KMS-11 (cell line): ENCODE results near the gene KLHL25.

Experiments used
- H2AFZ ChIP-seq: fragments of 200-600 bp; sonication (generic); 2 replicates; pipeline ENCODE4 v1.6.1; 2016; ENCODE audit warnings: antibody characterized with exemption, mixed run types, low read depth
- H3K27ac ChIP-seq: fragments of 200-600 bp; sonication (generic); 2 replicates; pipeline ENCODE4 v1.6.1; 2016; ENCODE audit warnings: mild to moderate bottlenecking, mixed run types
- H3K27me3 ChIP-seq: fragments of 200-600 bp; sonication (generic); 2 replicates; pipeline ENCODE4 v1.6.1; 2017; ENCODE audit warnings: mild to moderate bottlenecking, low read depth, mixed run types, moderate library complexity; ENCODE audit not compliant: insufficient read depth
- H3K36me3 ChIP-seq: fragments of 200-600 bp; sonication (generic); 2 replicates; pipeline ENCODE4 v1.6.1; 2017; ENCODE audit warnings: mild to moderate bottlenecking, mixed run types; ENCODE audit not compliant: insufficient read depth
- H3K4me1 ChIP-seq: fragments of 200-600 bp; sonication (generic); 2 replicates; pipeline ENCODE4 v1.6.1; 2016; ENCODE audit warnings: mild to moderate bottlenecking, low read depth, mixed run types; ENCODE audit not compliant: poor library complexity, severe bottlenecking
- H3K4me2 ChIP-seq: fragments of 200-600 bp; sonication (generic); 2 replicates; pipeline ENCODE4 v1.7.0; 2016; ENCODE audit warnings: mild to moderate bottlenecking, mixed run types
- H3K4me3 ChIP-seq: fragments of 200-600 bp; sonication (generic); IDR thresholded peaks from 2 replicates; pipeline ENCODE4 v1.6.1; 2017; ENCODE audit warnings: low read depth, low read length, mixed read lengths; ENCODE audit not compliant: insufficient read depth
- H3K79me2 ChIP-seq: fragments of 200-600 bp; sonication (generic); 2 replicates; pipeline ENCODE4 v1.6.1; 2016; ENCODE audit warnings: low read depth, mixed run types; ENCODE audit not compliant: insufficient read depth
- H3K9ac ChIP-seq: fragments of 200-600 bp; sonication (generic); 2 replicates; pipeline ENCODE4 v1.6.1; 2016; ENCODE audit warnings: mild to moderate bottlenecking, mixed run types
- H4K20me1 ChIP-seq: fragments of 200-600 bp; sonication (generic); 2 replicates; pipeline ENCODE4 v1.6.1; 2016; ENCODE audit warnings: mild to moderate bottlenecking, mixed run types; ENCODE audit not compliant: insufficient read depth
- TF ChIP-seq, protein P1 (sequence below): fragments of 200-600 bp; sonication (generic); conservative IDR thresholded peaks from 2 replicates; pipeline ENCODE4 v1.6.1; 2017; ENCODE audit warnings: low read depth, mild to moderate bottlenecking, antibody characterized with exemption, low read length, moderate library complexity, mixed read lengths

The KLHL25 gene

DNA sequence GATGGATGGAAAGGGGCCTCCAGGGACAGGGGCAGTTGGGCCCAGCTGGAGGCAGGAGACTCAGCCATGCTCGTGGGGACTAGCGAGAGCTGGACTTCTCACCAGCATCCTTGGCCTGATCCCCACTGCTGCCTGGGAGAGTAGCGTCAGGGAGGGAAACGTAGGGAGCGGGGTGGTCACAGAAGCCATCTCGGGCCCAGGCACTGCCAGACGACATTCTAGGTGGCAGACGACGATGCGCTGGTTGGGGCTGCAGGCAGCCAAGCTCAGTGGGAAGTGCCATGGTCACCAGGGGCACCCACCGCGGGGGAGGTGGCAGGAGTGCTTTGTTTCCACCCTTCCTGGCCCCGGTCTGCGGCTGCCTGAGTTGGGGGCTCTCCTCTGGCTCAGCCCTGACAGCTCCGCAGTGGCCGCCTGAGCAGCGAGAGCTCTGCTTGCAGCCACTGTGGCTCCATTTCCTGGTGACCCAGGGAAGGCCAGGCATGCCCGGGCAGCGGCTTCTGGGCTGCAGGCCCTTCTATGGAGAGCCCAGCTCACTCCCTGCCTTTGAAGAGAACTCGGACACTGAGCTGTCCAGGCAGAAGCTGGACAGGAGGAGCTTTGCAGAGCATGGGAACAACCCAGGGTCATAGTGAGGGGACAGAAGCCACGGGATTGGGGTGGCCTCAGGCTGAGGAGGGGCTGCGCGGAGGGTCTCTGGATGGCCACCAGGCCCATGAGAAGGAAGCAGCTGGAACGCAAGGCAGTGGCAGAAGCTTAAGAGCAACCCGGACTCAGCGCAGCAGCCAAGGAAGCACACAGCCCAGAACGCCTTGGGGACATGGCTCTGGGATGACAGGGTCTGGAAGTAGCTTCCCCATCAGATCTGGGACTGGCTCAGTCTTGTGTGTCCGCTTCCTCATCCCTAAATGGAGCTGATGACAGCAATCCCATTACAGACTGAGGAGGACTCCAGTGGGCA lies 30.8 kb downstream of the KLHL25 start:
- no peaks in the 10 kb centered on the region for H3K79me2 ChIP-seq
- H3K9ac ChIP-seq: no peak overlapping the region
- no peaks in the 10 kb centered on the region for H3K4me1 ChIP-seq
- TF ChIP-seq, protein P1, sequence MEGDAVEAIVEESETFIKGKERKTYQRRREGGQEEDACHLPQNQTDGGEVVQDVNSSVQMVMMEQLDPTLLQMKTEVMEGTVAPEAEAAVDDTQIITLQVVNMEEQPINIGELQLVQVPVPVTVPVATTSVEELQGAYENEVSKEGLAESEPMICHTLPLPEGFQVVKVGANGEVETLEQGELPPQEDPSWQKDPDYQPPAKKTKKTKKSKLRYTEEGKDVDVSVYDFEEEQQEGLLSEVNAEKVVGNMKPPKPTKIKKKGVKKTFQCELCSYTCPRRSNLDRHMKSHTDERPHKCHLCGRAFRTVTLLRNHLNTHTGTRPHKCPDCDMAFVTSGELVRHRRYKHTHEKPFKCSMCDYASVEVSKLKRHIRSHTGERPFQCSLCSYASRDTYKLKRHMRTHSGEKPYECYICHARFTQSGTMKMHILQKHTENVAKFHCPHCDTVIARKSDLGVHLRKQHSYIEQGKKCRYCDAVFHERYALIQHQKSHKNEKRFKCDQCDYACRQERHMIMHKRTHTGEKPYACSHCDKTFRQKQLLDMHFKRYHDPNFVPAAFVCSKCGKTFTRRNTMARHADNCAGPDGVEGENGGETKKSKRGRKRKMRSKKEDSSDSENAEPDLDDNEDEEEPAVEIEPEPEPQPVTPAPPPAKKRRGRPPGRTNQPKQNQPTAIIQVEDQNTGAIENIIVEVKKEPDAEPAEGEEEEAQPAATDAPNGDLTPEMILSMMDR: no peak
- H3K36me3 ChIP-seq: no peaks in the 10 kb centered on the region
- H3K27me3 ChIP-seq: no peaks in the 10 kb centered on the region
- no peak overlapping the region for H3K4me2 ChIP-seq
- H4K20me1 ChIP-seq: no peaks in the 10 kb centered on the region
- H3K27ac ChIP-seq: no peak overlapping the region
- no peak overlapping the region for H2AFZ ChIP-seq
- H3K4me3 ChIP-seq: no peak overlapping the region

DNA sequence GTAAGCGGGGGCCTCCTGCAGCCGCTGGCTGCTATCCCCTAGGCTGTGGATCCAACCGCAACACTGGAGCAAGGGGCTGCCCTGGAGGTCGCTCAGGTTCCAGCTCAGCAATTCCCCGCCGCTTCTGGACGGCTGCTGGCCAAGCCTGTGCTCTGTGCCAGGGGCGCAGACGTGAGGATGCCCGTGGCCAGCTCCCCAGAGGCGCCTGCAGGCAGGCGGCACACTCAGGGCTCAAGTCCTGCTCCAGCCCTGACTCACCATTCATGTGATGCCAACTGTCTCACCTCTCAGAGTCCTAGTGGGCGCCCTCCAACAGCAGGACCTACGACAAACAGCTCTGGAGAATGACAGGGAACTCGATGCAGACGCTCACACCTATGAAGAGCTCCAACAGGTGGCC lies 31.6 kb downstream of the KLHL25 start:
- Histone ChIP-seq H3K4me1 (no peaks in the 10 kb centered on the region), H3K36me3 (no peaks in the 10 kb centered on the region), H3K4me2 (no peak overlapping the region), H3K27me3 (no peaks in the 10 kb centered on the region), H2AFZ (no peak overlapping the region), H3K79me2 (no peaks in the 10 kb centered on the region), H3K4me3 (no peak overlapping the region), H3K27ac (no peak overlapping the region), H4K20me1 (no peaks in the 10 kb centered on the region), H3K9ac (no peak overlapping the region)
- TF ChIP-seq, protein P1: no peak

DNA sequence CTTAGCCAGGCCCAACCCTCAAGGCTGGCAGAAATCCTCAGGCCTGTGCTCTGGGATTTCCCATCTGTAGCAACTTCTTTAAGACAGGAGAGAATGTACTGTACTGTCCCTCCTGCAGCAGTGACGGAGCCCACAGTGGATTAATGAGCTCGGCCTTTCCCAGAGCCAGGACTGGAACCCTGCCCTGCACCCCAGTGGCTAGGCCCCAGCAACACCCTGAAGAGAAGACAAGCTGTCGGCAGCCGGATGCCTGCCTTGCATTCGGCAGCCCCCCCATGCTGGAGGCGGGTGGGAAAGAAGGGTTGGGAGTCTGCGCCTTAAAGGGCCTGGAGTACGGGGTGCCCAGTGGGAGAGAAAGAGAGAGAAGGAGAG lies 32.0 kb downstream of the KLHL25 start:
- Histone ChIP-seq H2AFZ (no peak overlapping the region), H4K20me1 (no peaks in the 10 kb centered on the region), H3K4me2 (no peak overlapping the region), H3K27ac (no peak overlapping the region), H3K9ac (no peak overlapping the region), H3K4me3 (no peak overlapping the region), H3K27me3 (no peaks in the 10 kb centered on the region), H3K79me2 (no peaks in the 10 kb centered on the region), H3K4me1 (no peaks in the 10 kb centered on the region), H3K36me3 (no peaks in the 10 kb centered on the region)
- TF ChIP-seq, protein P1: no peak

DNA sequence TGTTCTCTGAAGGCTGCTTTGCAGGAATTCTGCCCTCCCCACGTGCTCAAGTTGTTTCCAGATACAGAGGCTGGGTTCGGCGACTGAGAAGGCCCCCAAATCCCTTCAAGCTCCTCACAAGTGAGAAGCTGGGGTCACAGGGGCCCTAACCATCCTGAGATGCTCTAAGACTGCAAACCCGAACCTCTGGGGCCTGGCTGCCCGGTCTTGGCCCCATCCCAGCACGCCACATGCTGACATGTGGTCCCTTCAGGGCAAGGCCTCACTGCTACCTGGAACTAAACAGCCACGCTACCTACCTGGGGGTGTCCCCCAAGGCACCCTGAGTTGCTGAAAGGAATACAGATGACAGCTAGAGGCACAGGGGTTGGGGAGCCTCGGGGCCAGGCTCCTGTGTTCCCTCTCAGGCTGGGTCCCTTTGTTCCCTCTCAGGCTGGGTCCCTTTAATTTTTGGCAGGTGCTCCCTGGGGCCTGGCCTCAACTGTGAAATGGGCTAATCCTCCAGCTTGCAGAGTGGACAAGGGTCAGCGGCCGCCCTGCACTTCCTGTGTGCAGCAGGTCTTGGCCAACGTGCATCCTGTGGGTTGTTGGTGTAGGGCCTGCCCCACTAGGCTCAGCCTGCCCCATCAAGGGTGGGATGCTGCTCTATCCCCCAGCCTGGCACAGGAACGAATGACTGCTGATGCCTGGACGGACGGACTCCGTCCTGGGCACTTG lies 32.5 kb downstream of the KLHL25 start:
- no peak overlapping the region for H3K27ac ChIP-seq
- no peak overlapping the region for H3K4me3 ChIP-seq
- H3K79me2 ChIP-seq: no peaks in the 10 kb centered on the region
- H3K4me2 ChIP-seq: no peak overlapping the region
- H4K20me1 ChIP-seq: no peaks in the 10 kb centered on the region
- TF ChIP-seq, protein P1: no peak
- no peak overlapping the region for H2AFZ ChIP-seq
- H3K9ac ChIP-seq: no peak overlapping the region
- no peaks in the 10 kb centered on the region for H3K4me1 ChIP-seq
- no peaks in the 10 kb centered on the region for H3K36me3 ChIP-seq
- no peaks in the 10 kb centered on the region for H3K27me3 ChIP-seq
